Neural cell (in vitro differentiated cells): ENCODE measurements around the gene CHRNB4.

ENCODE experiments used
- EZH2 ChIP-seq: fragments of 200-600, 300-800 bp; shearing (Covaris generic), sonication (generic); IDR thresholded peaks from 2 replicates; pipeline ENCODE4 v1.6.1; 2014; ENCODE audit warnings: antibody characterized with exemption, low read length, borderline replicate concordance, mild to moderate bottlenecking; ENCODE audit not compliant: insufficient read depth, poor library complexity, severe bottlenecking
- POLR2AphosphoS5 ChIP-seq: IDR thresholded peaks from 2 replicates; pipeline ENCODE4 v1.6.1; 2012
- REST ChIP-seq: IDR thresholded peaks from 2 replicates; pipeline ENCODE4 v1.6.1; 2012; ENCODE audit warnings: borderline replicate concordance
- TF ChIP-seq, protein P1 (sequence below): fragments of 450-650 bp; IDR thresholded peaks from 2 replicates; pipeline ENCODE4 v1.5.1; 2014; ENCODE audit warnings: antibody characterized with exemption, mild to moderate bottlenecking, moderate library complexity; ENCODE audit not compliant: poor library complexity, severe bottlenecking

DNA sequence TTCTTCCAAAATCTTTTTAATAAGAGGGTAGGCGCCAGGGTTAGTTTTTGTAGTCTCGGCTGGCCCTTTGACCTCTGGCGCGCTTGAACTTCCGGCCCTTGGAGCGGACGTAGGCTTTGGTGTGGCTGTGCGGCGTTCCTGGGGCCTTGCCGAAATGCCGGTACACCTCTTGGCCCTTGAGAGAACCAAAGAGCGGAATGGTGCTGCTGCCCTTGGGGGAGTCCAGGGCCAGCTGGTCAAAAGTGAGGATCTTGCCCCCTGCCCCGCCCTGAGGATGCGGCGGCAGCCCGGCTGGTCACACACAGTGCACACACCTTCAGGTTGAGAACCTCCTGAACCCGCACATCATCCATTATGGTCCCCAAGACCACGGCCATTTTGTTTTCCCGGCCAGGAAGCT is 20.0 kb upstream of the CHRNB4 start:
- no peak for TF ChIP-seq REST
- TF ChIP-seq EZH2 = no peak
- TF ChIP-seq, protein P1, sequence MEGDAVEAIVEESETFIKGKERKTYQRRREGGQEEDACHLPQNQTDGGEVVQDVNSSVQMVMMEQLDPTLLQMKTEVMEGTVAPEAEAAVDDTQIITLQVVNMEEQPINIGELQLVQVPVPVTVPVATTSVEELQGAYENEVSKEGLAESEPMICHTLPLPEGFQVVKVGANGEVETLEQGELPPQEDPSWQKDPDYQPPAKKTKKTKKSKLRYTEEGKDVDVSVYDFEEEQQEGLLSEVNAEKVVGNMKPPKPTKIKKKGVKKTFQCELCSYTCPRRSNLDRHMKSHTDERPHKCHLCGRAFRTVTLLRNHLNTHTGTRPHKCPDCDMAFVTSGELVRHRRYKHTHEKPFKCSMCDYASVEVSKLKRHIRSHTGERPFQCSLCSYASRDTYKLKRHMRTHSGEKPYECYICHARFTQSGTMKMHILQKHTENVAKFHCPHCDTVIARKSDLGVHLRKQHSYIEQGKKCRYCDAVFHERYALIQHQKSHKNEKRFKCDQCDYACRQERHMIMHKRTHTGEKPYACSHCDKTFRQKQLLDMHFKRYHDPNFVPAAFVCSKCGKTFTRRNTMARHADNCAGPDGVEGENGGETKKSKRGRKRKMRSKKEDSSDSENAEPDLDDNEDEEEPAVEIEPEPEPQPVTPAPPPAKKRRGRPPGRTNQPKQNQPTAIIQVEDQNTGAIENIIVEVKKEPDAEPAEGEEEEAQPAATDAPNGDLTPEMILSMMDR = no peak
- no peak for TF ChIP-seq POLR2AphosphoS5
